ENCODE results near the gene PPP1R27. TPM values are rescaled to one million over a fixed set of nuclear protein-coding genes. Genes with fewer than 3 reads are reported as not detected.

The PPP1R27 gene
- polyA plus RNA-seq, 1 donor: 90.6 TPM

GRCh38 chr17:81821147-81821546 is 13.7 kb downstream of the PPP1R27 start:
- DNase-seq (ENCODE audit: low read depth): no peak

DNA sequence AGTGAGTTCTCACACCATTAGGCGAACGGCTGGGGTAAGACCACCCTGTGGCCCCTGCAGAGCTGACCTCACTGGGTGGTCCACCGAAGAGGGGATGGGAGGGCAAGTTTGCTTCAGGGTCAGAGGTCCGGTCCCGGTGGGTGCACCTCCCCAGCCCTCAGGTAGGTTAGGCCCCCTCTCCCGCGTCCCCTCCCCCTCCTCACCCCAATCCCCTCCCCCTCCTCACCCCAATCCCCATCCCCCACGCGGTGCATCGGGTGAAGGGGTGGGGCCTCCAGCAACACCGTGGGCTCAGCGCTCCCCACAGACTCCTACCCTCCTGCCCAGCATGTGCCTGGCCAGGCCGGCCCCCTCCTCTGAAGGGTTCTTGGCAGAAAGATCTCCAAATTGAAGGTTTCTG is 15.1 kb downstream of the PPP1R27 start:
- no peak for DNase-seq (ENCODE audit: low read depth)

- DNase-seq (ENCODE audit: low read depth): no peak
Observed at GRCh38 chr17:81817758-81818147, 17.1 kb downstream of the PPP1R27 start.

DNA sequence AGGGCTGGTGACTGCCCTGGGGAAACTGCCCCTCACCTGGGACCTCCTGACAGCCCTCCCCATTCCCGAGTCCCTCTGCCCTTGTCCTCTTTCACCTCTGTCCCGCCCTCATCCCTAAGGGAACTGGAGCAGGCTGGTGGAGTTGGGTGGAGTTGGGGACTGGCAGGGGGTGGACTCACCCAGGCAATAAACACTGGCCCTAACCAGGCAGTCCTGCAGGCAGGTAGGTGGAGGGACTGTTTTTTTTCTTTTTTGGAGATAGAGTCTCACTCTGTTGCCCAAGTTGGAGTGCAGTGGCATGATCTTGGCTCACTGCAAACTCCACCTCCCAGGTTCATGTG is 19.2 kb downstream of the PPP1R27 start:
- no peak for DNase-seq (ENCODE audit: low read depth)

DNA sequence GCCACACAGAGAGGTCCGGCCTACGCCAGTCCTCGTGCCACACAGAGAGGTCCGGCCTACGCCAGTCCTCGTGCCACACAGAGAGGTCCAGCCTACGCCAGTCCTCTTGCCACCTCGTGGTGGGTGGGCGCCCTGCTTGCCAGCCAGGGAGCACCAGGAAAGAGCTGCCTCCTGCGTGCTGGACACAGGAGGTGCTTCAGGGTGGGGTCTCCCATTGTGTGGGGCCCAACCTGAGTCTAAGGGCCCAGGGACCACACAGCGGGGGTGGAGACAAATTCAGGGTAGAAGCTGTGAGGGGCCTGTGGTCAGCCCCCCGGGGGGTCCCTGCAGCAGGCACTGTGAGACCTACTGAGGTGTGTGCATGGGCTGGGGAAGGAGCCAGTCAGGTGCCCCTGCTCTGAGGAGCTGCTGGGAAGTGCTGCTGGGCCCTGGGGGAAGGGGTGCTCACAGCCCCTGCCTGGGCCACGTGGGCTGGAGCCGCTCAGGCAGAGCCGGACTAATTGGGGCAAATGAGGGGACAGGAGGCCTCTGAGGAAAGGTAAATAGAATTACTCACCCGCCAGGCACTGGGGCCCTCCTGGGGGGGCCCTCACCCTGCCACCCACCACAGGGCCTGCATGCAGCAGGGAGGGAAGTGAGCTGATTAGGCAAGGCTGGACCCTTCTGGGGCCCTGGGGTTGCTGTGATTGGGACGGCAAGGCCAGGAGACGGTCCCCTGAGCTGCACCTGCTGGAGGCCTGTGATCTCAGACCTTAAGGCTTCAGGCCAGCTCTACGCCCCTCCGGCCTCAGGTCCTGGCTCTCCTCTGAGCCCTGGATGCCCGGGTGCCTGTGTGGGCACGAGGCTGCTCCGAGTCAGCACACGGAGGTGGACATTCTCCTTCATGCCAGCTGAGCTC is 19.9 kb downstream of the PPP1R27 start:
- DNase-seq (ENCODE audit: low read depth): no peak

GRCh38 chr17:81813861-81814683 is 20.8 kb downstream of the PPP1R27 start:
- DNase-seq (ENCODE audit: low read depth): no peak

DNA sequence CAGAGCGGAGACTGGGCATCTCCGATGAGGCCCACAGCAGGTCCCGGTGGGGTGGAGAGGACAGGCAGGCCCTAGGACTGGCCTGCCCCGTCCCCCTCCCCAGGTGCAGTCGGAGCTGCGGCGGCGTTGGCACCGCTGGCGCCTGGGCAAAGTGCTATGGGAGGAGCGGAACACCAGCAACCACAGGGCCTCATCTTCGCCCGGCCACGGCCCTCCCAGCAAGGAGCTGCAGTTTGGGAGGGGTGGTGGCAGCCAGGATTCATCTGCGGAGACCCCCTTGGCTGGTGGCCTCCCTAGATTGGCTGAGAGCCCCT is 21.5 kb downstream of the PPP1R27 start:
- no peak for DNase-seq (ENCODE audit: low read depth)

DNA sequence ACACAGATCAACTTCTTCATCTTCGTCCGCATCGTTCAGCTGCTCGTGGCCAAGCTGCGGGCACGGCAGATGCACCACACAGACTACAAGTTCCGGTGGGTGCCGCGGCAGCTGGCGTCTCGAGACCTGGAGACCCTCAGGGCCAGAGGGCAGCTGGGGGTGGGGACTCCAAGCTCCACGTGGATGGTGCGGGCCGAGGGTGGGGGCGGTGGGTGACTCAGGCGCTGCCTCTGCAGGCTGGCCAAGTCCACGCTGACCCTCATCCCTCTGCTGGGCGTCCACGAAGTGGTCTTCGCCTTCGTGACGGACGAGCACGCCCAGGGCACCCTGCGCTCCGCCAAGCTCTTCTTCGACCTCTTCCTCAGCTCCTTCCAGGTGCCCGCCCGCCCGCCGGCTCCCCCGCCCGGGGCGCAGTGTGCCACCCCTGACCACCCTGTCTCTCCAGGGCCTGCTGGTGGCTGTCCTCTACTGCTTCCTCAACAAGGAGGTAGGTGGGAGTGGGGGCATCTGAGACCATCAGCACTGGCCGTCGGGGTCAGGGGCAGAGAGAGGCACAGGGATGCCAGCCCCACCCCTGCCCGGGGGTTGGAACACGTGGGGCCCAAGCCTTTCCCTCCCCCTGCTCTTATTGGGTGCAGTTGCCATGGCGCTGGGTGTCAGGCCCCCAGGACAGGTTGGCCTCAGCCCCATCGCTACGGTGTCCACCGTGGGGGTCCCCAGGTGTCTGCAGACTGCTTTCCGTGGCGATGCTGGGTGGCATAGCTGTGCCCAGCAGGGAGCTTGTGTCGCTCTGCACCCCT is 22.1 kb downstream of the PPP1R27 start:
- no peak for DNase-seq (ENCODE audit: low read depth)

GRCh38 chr17:81811705-81812570 is 22.9 kb downstream of the PPP1R27 start:
- no peak for DNase-seq (ENCODE audit: low read depth)

- DNase-seq (ENCODE audit: low read depth): no peak
Observed at GRCh38 chr17:81810892-81811704, 23.8 kb downstream of the PPP1R27 start.

- DNase-seq (ENCODE audit: low read depth): no peak
Observed at GRCh38 chr17:81810476-81810875, 24.4 kb downstream of the PPP1R27 start.

- DNase-seq (ENCODE audit: low read depth): no peak
Observed at GRCh38 chr17:81809556-81809998, 25.3 kb downstream of the PPP1R27 start.

DNA sequence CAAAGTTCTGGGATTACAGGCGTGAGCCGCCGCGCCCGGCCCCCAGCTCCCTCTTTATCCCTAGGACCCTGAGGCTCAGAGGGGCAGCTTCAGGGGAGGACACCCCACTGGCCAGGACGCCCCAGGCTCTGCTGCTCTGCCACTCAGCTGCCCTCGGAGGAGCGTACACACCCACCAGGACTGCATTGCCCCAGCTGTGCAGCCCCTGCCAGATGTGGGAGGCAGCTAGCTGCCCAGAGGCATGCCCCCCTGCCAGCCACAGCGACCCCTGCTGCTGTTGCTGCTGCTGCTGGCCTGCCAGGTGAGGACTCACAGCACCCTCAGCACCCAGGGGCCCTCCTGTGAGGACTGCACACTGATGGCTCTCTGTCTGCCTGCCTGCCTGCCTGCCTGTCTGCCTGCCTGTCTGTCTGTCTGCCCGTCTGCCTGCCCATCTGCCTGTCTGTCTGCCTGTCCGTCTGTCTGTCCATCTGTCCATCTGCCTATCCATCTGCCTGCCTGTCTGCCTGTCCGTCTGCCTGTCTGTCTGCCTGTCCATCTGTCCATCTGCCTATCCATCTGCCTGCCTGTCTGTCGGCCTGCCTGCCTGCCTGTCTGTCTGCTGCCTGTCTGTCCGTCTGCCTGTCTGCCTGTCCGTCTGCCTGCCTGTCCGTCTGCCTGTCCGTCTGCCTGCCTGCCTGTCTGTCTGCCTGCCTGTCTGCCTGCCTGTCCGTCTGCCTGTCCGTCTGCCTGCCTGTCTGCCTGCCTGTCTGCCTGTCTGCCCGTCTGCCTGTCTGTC is 25.9 kb downstream of the PPP1R27 start:
- no peak for DNase-seq (ENCODE audit: low read depth)

GRCh38 chr17:81807839-81808238 is 27.0 kb downstream of the PPP1R27 start:
- no peak for DNase-seq (ENCODE audit: low read depth)

- no peak for DNase-seq (ENCODE audit: low read depth)
Observed at GRCh38 chr17:81807210-81807719, 27.6 kb downstream of the PPP1R27 start.

DNA sequence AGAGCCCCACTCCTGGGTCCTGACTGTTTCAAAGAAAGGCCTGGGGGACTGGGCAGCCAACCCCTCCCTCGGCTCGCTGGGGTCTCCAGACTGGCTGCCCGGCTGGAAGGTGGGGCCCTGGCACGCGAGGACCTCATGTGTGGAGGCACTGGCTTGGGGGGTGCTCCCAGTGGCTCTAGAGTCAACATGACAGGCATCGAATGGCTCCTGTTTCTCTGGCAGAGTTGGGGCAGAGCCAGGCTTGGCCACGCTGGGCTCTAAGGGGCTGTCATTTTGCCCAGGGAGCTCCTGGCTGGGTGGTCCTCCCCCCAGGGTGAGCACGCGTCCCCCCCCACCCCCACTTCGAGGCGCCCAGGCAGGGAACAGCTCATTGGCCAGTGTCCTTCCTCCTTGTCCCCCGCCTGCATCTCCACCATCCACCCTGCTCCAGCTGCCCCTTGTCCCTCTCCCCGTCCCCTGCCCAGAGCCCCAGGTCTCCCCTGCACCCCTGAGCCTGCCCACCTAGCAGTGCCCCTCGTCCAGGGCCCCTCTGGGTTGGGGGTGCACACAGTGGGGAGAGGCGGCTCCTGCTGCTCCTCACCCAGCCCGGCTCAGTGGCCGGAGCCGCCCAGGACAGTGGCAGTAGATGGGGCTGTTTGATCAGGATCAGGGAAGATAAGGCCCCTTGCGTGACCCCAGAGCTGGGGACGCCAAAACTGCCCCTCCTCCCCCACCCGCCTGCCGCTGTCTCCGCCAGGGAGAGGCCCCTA is 28.2 kb downstream of the PPP1R27 start:
- DNase-seq (ENCODE audit: low read depth): no peak

DNA sequence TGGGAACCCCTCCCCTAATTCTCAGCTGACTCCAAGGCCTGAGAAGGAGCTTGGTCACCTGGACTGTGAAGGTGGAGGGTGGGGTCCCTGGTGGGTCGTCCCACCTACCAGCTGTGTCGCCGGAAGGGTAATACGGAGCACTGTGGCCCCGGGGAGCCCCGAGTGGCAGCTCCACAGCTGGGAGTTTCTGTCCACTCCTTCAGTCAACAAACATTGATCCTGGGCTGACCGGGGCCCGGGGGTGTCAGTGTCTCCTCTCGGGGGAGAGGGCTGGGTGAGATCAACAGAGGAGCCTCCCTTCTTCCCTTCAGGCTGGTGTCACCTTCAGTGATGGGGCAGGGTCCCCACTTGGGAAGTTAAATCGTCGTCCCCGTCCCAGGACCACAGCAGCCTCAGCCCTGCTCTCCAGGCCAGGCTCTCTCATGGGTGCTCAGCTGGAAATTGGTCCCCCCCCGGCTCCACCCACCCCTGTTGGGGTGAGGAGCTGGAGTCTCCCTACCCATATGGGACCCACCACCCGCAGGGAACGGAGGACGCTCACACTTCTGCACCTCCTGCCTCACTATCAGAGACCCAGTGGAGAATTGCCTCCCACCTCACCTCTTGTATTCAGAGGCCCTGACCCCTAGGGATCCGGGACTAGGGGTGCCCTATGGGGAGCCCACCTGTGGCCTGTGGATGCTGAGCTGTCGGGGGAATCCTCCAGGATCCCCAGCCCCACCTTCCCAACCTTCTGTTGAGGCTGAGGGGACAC is 29.0 kb downstream of the PPP1R27 start:
- DNase-seq (ENCODE audit: low read depth): no peak

Data from forelimb muscle (tissue), 1 donor.